HG03575 (cell line): ENCODE results near the gene FAF2.
"Not testable (repeated sequence)": the region's sequence is repeated elsewhere in the genome, so short reads cannot be mapped to it uniquely, and the experiment has no call there.

ENCODE experiments used
- ATAC-seq: cut with Tn5 transposase; IDR thresholded peaks from one replicate; pipeline ENCODE4 v1.9.1; 2021; ENCODE audit not compliant: unreplicated experiment, insufficient number of reproducible peaks, low FRiP score; ENCODE audit errors: extremely low read depth

FAF2 gene

DNA sequence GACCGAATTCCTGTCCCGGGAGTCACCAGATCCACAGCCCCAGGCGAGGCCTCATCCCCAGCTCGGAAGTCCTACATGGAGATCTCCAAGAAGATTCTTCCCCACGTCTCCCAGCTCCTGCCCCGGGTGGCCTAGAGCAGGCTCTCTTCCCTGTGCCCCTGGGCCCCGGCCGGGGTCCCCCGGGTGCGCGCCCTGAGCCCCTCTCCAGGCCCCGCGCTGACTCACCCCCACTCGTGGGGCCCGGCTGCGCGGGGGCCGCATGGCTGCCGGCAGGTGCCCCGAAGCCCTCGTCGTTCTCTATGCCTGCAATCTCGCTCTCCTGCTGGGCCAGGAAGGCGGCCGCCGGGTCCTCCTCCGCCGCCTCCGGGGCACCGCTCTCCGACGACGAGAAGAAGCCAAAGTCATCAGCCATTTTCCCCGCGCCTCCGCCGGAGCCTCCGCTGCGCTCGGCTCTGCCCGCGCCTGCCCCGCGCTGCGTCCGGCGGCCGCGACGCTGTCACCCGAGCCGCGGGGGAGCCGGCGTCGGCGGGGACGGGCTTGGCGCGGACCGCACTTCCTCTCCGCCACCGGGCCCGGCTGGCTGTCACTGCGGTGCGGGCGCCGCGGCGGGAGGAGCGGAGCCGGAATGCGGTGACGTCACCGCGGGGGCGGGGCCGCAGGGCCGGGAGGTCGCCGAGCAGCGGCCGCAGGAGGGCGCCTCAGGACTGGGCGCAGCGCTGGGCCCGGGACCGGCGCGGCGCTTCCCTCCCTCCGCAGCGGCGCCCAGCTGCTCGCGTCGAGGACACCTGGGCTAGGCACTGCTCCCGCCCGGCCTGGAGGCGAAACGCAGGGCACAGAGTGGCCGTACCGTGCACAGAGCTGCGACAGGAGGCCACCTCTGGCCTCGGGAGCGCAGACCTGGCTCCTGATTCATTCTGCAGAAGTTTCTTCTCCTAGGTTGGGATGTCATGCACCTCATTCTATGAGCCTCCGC lies 31.9 kb upstream of the FAF2 start, which contains the start of gene CLTB:
CLTB (minus strand) TSS at position 588 of the 973 bp plus-strand sequence; CDS start at position 412, 176 bp downstream.
- ATAC-seq: no peak

DNA sequence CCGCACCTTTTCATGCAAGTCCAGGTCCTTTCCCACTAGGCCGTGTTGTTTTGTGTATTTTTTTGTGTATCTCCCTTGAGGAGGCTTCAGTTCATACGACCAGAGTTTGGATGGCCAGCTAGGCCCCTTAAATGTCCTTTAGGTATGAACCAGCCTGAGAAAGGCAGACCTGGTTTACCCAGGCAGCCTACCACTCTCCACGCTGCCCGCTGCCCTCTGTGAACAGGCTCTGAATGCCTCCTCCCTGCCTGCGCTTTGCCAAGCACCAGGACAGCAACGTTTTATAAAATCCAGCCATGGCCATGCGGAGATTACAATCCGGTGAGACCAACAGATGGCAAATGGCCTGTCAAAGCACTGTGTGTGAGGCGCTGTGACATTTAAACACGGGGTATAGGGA lies 31.2 kb upstream of the FAF2 start:
- ATAC-seq: no peak

DNA sequence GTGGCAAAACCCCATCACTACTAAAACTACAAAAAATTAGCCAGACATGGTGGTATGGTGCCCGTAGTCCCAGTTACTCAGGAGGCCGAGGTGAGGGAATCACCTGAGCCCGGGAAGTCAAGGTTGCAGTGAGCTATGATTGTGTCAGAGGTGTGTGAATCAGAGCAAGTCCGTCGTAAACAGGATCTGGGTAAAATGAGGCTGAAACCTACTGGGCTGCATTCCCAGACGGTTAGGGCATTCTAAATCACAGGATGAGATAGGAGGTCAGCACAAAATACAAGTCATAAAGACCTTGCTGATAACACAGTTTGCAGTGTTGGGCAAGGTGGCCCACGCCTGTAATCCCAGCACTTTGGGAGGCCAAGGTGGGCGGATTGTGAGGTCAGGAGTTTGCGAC lies 29.9 kb upstream of the FAF2 start:
- ATAC-seq: no peak

DNA sequence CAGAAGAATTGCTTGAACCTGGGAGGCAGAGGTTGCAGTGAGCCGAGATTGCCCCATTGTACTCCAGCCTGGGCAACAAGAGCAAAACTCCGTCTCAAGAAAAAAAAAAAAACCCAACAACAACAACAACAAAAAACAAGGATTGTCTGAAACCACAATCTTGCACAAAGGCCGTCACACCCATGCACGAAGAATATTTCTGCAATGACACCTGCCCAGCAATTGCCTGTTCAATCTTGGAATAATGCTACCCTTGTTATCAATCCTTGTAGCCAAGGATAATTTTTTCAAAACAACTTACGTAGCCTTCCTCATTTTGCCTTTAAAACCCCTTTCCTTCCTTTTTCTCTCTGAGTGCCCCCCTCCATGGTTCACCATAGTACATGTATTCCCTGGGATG lies 28.1 kb upstream of the FAF2 start:
- ATAC-seq: no peak

DNA sequence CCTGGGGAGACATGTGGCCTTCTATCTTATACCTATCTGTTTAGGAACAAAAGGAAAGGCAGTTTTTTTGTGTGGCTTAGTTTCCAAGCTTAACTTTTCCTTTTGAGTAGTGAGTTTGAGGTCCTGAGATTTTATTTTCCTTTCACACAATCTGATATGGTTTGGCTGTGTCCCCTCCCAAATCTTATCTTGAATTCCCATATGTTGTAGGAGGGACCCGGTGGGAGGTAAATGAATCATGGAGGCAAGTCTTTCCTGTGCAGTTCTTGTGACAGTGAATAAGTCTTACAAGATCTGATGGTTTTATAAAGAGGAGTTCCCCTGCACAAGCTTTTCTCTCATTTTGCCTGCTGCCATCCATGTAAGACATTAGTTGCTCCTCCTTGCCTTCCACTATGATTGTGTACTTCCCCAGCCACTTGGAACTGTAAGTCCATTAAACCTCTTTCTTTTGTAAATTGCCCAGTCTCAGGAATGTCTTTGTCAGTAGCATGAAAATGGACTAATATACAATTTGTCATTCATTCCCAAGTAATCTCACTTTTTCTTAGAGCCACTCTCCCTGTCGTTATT lies 27.1 kb upstream of the FAF2 start:
- no peak for ATAC-seq

DNA sequence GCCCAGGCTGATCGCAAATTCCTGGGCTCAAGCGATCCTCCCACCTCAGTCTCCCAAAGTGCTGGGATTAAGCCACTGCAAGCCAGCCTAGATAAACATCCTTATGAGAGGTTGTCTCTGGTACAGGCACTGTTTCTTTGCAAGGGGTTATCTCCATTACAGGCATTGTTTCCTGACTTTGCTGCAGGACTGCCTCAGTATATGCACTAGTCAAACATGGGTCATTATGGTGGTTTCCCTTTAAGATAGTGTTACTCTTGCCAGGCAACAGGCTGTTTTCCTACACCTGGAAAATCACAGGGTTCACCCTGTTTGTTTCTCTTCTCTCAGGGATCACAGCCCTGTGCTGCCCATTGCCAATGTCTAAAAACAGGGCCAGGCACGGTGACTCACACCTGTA lies 24.0 kb upstream of the FAF2 start:
- ATAC-seq: no peak

DNA sequence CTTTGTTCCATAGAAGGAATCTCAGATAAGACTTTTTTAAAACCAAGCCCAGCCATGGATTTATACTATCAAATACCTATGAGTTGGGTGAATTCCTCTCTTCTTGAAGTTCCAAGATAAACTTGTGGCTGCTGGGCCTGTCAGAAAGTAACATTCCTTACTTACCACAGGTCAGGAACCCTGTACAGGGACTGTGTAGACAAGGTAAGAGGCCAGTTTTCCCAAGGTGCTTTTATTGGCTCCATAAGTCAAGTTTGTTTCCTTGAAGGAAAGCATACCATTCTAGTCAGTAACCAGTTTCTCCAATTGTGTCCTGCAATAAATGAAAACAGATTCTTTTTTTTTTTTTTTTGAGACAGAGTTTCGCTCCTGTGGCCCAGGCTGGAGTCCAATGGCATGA lies 23.0 kb upstream of the FAF2 start:
- ATAC-seq: no peak

DNA sequence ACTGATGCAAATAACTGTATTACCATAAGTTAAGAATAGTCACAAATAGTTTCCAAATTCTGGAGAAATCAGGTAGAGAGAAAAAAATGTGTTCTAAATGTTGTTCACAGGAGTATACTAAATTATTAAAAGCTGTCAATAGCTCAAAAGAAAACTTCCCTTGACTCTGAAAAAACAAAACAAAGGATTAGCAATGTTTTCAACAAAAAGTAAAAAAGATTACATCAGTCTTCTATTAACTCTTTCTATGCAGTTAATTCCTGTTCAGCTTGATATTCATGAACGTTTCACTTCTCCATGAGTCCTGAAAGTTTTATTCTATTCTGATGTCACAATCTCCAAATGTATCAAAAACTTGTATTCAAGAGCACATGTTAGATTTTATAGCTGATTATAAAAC lies 22.4 kb upstream of the FAF2 start:
- no peak for ATAC-seq

DNA sequence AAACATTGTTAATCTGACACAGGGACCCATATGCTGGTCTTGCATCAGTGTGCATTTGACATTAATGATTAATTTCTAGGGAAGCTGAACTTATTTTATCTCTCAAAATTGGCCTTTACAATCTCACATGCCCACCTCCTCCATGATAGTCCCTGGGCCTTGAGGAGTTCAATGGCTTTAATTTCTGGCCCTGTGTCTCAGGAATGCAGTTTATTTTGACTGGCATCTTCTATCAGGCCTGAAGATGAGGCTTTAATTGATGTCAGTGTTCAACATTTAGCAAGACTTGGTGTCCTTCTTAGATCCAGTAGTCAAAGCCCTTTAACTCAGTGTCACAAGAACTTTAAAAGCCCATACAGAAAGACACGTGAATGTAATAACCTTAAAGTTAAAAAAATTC lies 21.3 kb upstream of the FAF2 start:
- ATAC-seq: no peak

DNA sequence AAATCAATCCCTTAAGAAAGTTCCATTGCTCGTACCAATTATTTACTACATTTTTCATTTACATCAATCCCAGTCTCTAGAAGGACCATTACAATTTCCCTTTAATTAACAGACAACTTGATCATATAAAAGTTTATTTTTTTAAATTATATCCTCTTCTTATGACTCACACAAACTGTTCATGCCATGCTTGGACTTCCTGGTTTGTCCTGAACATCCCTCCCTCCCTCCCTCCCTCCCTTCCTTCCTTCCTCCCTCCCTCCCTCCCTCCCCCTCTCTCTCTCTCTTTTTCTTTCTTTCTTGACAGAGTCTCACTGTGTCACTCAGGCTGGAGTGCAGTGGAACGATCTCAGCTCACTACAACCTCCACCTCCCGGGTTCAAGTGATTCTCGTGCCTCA lies 20.2 kb upstream of the FAF2 start:
- no peak for ATAC-seq

DNA sequence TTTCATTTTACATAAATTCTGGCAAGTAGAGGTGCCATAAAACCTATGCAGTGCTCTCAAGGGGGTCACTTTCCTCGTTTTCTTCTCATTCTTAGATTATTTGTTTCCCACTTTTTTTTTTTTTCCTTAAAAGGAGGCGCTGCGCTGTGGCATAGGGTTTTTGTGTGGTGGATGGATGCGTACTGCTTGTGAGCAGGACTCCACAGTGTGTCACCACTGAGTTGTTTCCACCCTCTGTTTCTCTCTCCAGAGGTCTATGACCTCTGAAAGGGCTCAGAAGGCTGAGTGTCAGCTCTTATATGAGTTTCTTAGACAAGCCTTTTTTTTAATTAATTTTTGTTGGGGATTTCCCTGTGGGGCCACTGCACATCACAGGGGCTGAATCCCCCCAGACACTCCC lies 18.2 kb upstream of the FAF2 start:
- ATAC-seq: no peak

DNA sequence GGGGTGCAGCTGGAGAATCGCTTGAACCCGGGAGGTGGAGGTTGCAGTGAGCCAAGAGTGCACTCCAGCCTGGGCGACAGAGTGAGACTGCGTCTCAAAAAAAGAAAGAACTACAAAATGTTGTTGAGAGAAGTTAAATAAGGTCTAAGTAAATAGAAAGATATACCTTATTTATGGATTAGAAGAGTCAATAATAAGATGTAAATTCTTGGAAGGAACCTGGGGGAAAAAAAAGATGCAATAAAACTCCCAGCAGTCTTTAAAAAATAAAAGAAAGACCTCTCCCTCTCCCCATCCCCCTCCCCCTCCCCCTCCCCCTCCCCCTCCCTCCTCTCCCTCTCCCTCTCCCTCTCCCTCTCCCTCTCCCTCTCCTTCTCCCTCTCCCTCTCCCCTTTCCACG lies 15.5 kb upstream of the FAF2 start:
- no peak for ATAC-seq

DNA sequence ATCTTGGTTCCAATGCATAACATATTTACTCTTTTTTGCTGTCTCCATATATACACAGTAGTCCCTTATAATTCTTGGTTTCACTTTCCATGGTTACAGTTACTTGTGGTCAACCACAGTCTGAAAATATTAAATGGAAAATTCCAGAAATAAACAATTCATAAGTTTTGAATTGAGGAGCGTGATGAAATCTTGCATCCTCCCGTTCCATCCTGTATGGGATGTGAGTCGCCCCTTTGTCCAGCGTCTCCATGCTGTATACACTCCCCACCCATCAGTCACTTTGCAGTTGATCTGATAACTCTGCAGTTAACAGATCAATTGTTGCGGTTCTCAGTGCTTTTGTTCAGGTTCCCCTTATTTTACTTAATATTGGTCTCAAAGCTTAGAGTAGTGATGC lies 11.5 kb upstream of the FAF2 start:
- no peak for ATAC-seq

DNA sequence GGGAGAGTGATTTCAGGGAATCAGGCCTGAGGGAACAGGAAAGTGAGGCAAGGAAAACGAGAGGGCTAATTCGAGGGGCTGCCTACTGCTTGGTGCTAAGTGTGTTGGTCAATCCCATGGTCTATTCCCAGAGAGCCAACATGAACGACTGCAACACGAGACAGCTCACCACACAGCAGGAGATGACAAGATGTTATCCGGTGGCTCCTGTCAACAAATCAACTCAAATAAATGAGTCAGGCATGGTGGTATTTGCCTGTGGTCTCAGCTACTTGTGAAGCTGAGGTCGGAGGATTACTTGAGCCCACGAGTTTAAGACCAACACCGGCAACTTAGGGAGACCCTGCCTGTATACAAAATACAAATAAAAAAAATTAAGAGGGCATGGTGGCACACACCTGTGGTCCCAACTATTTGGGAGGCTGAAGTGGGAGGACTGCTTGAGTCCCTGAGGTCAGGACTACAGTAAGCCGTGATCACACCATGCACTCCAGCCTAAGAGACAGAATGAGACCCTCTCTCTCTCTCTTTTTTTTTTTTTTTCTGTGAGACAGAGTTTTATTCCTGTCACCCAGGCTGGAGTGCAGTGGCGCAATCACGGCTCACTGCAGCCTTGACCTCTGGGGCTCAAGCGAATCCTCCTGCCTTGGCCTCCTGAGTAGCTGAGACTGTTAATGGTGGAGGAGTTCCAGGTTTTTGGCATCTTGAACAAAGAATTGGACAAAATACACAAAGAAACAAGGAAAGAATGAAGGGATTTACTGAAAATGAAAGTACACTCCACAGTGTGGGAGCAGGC lies 9.0 kb upstream of the FAF2 start:
- no peak for ATAC-seq

DNA sequence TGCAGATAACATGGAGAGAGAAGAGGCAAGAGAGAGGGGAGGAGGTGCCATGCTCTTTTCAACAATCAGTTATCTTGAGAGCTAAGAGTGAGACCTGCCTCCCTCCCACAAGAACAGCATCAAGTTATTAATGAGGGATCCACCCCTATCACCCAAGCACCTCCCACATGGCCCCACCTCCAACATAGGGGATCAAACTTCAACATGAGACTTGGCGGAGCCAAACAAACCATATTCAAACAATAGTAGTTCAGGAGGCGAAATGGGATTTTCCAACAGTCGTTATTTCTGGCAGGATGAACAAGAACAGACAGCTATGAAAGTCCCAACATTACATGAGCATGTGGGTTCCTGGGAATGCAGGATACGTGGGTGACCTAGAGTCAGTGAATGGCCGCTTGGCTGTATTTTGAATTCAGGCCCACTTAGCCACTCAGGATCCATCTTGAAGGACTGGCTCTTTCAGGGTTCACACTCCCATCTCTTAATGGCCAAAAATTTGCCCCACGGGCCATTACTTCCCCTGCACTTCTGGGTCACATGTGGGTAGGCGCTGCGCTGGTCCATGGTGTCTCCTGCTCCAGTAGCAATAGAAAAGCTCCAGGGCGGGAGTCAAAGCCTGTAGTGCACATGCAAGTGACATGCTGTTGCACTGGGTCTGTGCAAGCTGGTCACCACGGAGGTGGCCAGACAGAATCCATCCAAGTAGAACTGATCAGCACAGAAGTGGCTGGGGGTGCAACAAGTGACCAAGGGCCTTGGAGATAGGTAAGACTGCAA lies 7.1 kb upstream of the FAF2 start:
- no peak for ATAC-seq

DNA sequence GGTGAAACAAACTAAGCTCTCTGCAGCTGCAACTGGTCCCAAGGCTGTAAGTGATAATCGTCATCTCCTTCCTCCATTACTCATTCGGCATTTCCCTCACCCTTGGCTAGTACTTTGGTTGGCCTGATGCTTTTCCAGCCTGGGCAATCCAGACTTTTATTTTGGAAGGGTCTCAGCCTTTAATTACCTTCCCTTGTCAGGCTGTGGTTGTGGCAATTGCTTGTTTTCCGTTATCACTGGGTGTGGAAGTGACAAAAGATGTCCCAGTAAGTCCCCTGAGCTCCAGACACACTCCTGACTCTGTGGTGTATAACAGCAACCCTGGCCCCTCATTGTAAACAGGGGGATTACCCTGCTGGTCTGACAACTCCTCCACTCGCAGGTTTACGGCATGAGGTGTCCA lies 6.3 kb upstream of the FAF2 start:
- ATAC-seq: no peak

DNA sequence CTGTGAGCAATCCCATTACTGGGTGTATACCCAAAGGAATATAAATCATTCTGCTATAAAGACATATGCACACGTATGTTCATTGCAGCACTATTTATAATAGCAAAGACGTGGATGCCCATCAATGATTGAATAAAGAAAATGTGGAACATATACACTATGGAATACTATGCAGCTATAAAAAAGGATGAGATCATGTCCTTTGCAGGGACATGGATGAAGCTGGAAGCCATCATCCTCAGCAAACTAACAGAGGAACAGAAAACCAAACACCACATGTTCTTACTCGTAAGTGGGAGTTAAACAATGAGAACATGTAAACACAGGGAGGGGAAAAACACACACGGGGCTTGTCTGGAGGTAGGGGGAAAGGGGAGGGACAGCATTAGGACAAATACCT lies 5.3 kb upstream of the FAF2 start:
- not testable (repeated sequence) for ATAC-seq

DNA sequence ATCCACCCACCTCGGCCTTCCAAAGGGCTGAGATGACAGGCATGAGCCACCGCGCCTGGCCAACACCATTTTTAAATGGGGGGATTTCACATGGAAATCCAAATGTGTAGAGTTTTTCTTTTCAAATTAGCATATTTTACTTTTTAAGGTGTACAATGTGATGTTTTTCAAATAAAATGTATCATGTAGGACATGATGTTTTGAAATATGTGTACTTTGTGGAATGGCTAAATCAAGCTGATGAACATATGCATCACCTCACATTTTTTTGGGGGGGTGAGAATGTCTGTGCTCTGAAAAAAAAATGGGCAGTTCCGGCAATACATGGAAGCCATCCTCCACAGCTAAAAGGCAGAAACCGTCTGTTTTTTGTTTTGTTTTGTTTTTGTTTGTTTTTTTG lies 3.4 kb upstream of the FAF2 start:
- ATAC-seq: no peak

DNA sequence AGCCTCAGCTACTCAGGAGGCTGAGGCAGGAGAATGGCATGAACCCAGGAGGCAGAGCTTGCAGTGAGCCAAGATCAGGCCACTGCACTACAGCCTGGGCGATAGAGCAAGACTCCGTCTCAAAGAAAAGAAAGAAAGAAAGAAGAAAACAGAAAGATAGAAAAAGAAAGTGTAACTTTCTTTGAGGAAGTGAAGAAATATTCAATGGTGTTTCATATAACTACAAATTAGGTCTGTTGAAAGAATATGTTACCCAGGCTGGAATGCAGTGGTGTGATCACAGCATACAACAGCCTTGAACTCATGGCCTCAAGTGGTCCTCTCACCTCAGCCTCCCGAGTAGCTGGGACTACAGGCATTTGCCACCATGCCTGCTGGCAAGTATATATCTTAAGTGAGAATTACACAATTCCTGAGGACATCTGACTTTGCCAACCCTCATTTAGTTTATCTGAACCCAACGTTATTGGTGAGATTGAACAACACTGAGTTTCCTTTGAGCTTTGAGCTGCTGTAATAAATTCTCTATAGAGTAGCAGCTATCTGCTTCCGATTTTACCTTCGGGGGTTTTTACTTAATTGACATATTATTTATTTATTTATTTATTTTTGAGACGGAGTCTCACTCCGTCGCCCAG lies 2.0 kb upstream of the FAF2 start:
- ATAC-seq: no peak
